Measurements from ENCODE around the gene FIG4.
"Not testable (repeated sequence)": the region's sequence is repeated elsewhere in the genome, so short reads cannot be mapped to it uniquely, and the experiment has no call there.

FIG4 gene

DNA sequence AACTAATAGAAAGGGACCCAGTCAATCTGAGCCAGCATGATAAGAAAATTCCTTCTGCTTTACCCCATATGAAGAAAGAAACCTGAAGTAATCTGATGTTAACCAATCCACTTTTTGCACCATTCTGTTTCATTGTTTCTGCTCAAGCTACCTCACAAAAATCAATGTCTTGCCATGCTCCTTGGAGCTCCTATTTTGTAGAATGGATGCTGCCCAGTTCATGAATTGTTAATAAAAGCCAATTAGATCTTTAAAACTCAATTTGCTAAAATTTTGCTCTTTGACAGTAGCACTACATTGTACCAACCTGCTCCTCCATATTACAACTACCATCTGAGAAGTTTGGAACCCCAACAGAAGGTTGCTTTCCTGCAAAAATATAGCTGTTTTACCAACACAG is 170.8 kb downstream of the FIG4 start:
- no peak for DNase-seq

DNA sequence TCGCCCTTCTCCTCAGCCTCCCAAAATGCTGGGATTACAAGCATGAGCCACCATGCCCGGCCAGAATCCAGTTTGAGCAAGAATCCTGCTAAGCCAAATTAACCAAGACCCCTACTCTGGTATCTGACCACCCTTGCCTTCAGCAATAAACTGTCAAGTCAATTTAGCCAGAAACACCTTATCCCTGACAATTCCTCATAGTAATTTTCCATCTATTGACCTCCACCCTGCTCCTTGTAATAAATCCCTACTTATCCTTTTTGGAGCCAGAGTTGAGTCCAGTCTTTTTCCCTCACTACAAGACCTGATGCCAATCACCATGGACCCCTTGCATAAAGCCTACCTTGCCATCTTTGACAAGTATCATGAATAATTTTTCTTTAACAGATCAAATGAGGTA is 173.0 kb downstream of the FIG4 start:
- DNase-seq, result no peak

- DNase-seq, result no peak
These were observed 174.9 kb downstream of the FIG4 start for GRCh38 chr6:109865968-109866367.

GRCh38 chr6:109867009-109867969 is 176.2 kb downstream of the FIG4 start:
- DNase-seq, result no peak

- DNase-seq, result no peak
These were observed 176.9 kb downstream of the FIG4 start for GRCh38 chr6:109867970-109868358.

DNA sequence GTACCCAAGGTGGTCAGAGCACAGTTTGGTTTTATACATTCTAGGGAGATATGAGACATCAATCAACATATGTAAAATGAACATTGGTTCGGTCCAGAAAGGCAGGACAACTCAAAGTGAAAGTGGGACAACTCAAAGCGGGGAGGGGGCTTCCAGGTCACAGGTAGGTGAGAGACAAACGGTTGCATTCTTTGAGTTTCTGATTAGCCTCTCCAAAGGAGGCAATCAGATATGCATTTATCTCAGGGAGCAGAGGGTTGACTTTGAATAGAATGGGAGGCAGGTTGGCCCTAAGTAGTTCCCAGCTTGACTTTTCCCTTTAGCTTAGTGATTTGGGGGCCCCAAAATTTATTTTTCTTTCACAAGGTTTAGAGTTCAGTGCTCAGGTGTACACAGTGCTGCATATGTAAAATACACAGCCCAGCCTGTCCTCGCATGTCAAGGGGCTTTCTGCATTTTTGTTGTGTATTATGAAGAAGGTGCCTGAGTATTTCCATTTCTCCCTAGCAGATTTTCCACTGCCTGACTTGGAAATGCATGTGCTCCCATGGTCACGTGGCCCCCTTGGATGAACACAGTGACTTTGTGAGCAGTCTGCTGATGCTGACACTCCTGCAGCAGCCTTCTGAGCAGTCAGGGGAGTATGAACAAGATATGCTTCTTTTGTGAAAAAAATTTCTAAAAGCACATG is 178.4 kb downstream of the FIG4 start:
- DNase-seq, result not testable (repeated sequence)

GRCh38 chr6:109870089-109870410 is 179.0 kb downstream of the FIG4 start:
- no peak for DNase-seq

- no peak for DNase-seq
These were observed 181.5 kb downstream of the FIG4 start for GRCh38 chr6:109872549-109872948.

- DNase-seq, result no peak
These were observed 182.0 kb downstream of the FIG4 start for GRCh38 chr6:109872968-109873545.

DNA sequence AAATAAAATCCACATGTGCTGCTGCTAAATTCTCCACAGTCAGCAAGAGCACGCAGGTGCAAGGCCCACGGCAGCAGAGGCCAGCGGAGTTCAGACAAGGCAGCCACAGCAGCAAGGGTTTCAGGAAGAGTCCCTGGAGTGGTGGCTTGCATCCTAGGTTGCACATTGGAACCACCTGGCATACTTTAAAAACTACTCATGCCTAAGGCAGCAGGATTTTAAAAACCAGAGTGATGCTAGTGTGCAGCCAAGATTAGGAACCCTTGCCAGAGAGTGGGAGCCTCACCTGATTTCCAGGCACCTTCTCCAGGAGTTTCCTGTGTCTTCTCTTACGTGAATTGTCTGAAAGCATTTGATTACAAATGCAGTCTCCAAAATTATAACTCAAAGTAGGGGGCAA is 183.0 kb downstream of the FIG4 start:
- no peak for DNase-seq

DNA sequence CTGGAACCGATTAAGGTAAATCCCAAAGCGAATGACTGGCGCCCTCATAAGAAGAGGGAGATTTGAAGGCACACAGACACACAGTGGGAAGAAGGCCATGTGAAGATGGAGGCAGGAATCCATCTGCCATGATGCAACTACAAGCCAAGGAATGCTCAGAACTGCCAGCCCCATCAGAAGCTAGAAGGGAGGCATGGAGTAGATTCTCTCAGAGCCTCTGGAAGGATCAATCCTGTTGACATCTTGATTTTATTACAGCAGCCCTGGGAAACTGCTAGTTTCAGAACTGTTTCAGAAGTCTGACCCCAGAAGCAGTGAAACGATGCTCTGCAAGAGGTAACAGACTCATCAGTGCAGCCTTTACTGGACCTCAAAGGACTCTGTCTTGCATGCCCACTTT is 183.5 kb downstream of the FIG4 start:
- DNase-seq, result no peak

Measured in activated naive CD4-positive, alpha-beta T cell (primary cell).